Activated CD4-positive, alpha-beta T cell treated with anti-CD3 and anti-CD28 coated beads for 4 hours (primary cell): ENCODE results near the gene SMTNL2.
"Not testable (repeated sequence)": the region's sequence is repeated elsewhere in the genome, so short reads cannot be mapped to it uniquely, and the experiment has no call there.

Experiments used
- DNase-seq, 2 donors: peaks; one replicate each; pipeline ENCODE4 v3.0.0-alpha.2; 2020

Gene SMTNL2

DNA sequence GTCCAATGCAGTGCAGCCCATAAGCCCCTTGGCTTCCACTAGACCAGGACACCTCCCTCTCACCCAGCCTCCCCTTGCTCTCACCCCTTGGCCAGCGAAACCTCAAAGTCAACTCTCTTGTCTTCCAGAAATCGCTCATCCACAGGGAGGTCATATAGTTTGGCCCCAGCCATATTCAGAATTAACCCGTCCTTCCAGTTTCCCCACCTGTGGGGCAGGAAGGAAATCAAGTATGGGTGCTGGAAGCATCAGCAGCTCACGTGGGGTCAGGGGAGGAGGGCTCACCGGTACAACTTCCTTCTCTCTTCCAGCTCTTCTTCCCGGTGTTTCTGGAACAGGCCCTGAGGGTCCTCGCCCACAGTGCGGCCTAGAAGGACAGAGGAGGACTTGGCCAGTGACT lies 54.4 kb downstream of the SMTNL2 start:
- not testable (repeated sequence) for DNase-seq

DNA sequence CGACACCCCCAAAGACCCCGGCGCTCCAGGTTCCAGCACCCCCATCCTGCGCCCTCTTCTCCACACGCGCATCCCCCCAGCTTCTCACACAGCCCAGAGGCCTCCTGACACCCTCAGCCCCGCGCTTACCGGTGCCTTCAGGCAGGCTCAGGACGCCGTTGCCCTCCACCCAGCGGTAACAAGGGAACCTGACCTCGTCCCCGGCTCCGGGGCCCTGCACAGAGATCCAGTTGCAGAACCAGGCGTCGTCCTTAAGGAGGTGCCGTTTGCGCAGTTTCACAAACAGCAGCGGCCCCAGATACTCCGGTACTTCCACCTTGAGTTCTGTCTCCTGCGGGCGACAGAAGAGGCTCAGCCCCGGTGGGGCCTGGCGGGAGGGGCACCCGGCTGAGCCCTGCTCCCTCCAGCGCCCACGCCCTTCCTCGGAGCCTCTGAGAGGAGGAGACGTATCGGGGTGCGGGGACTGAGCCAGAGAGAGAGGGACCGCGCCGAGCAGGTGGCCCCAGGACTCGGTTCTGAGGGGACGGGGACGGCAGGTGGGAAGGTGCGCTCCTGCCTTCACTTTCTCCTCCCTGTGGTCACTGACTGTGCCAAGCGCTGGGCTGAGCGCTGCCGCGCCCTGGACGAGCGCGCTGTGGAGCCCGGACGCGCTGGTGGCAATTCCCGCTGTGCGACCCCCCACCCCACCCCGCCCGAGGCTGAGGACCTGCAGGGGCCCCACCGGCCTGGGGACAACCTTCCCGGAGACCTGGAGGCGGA lies 55.2 kb downstream of the SMTNL2 start:
- DNase-seq: not testable (repeated sequence)

DNA sequence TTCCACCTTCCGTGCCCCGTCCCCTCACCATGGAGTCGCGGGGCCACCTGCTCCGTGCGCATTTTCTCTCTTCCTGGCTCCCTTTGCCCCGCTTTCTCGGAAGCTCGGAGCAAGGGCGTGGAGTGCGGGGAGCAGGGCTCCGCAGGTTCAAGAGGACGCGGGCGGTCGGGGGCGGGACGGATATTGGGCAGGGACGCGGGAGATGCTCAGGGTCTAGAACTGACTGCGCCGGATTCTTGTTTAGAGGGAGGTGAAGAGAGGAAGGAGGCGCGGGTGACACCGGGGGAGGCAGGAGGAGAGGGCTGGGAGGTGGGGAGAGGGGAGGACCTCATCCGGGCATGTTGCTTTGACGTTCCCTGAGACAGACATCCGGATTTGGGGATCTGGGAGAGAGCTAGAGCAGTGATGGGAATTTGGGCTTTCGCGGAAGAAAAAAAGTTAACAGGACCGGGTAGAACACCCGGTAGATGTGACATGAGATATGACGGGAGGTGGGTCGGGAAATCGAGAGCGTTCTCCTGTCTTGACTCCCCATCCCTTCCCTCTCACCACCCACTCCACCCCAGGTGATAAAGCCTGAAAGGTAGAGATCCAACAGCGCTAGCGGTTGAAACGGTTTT lies 56.4 kb downstream of the SMTNL2 start:
- not testable (repeated sequence) for DNase-seq

DNA sequence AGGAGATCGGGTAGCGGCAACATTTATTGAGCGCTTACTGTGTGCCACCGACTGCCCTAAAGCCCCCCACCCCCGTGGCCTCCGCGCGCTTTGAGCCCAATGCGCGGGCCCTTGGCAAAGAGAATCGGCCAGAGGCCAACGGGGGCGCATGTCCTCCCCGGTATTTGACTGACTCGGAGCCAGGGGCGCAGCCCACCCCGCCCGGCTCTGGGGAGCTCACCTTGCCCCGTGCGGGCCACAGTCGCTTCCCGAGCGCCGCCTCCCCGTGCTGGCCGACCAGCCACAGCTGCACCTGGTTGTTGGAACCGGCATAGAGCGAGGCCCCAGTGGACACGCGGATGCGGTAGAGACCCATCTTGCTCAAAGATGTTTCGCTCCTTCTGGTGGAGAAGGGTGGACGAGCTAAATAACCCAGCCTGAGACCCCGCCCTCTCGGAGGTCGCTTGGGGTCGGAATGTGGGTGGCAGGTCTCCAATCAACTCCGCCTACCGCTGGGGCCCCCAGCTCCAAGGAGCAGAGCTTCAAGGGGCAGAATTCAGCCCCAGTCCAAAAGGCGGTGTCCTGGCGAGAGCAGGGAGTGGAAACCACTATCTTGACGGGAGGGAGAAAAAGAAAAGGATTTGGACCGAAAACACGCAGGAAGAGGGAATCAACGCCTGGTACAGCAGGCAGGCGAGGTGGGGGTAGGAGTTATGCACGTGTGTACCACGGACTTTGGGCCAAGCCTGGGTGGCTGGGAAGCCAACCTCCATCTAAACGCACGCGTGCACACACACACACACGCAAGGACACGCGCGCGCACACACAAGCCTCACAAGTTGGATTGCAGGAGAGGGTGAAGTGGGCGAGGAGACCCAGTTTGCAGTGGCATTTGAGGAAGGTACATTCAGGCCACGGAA lies 57.2 kb downstream of the SMTNL2 start, which contains the start of gene ALOX15:
TSS of gene ALOX15 (minus strand) at position 382 of the 899 bp plus-strand sequence. CDS start at position 355, 27 bp downstream.
- no peak for DNase-seq

DNA sequence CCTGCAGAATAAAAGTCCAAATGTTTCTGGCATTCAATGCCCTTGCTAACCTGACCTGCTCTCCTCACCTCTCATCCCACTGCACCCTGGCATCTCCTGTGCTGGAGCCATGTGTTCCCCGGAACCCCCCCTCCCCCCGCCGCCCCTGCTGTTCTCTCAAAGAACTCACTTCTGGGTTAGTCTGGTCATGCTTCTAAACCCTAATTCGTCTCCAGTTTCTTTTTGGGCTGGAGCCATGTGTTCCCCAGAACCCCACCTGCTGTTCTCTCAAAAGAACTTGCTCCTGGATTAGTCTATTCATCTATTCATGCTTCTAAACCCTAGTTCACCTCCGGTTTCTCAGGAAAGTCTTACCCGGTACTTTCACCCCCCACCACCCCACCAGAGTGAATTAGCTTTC lies 58.0 kb downstream of the SMTNL2 start:
- DNase-seq: no peak

DNA sequence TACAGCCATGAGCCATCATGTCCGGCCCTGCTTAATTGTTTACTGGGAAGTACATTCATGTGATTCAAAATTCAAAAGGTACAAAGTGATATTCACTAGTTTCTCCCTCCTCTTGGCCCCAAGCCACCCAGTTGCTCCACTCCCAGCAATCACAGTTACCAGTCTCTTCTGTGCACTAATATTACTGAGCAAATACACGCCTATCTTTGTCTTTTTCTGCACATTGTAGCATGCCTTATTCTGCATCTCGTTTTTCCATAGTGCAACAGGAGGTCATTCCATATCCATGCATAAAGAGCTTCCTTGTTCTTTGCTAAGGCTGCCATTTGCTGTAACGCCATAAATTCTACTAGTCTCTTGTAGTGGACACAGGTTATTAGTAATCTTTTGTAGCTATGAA lies 59.3 kb downstream of the SMTNL2 start:
- DNase-seq: no peak

DNA sequence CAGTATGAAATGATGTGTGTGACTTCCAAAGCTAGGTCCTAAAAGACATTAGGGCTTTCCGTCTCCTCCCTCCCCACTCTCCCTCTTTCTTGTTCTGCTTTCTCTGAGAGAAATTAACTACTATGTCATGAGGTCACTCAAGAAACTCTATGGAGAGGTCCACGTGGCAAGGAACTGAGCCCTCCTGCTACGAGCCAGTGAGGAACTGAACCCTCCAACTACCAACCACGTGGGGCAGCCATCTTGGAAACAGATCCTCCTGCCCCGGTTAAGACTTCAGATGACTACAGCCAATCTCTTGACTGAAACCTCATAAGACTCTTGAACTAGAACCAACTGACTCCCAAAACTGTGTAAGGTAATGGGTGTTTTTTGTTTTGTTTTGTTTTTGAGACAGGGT lies 61.3 kb downstream of the SMTNL2 start:
- DNase-seq: no peak

DNA sequence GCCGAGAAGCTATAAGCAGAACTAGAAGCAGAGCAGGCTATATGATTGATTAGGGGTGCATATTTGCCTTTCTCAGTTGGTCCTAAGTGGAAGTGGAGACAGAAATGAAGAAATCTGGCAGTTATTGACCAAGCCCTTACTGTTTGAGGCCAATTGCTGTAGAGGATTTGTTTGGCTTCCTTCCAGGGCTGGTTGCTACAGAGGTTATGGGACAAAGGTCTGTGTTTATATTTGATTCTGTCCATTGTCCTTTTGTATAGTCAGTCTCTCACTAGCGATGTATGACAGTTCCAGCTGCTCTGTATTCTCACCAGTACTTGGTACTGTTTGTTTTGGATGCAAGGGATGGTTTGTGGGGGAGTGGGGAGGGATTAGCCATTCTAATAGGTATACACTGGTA lies 64.4 kb downstream of the SMTNL2 start:
- no peak for DNase-seq

DNA sequence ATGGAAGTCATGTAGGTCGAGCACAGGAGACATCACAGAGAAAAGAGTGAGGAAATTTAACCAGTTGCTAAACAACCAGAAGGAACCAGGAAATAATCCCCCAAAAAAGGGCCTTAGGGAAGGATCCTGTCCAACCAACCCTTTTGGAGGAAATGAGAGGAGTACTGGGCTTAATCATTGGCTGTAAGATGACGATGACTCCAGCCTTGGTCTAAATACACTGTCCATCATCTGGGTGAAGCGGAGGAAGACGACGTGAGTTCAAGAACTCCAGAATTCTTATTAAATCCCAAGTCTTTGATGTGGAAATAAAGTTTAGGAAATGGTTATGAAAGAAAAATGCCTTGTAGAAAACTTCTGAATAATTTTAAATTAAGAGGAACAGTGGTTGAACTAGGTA lies 68.7 kb downstream of the SMTNL2 start:
- no peak for DNase-seq

DNA sequence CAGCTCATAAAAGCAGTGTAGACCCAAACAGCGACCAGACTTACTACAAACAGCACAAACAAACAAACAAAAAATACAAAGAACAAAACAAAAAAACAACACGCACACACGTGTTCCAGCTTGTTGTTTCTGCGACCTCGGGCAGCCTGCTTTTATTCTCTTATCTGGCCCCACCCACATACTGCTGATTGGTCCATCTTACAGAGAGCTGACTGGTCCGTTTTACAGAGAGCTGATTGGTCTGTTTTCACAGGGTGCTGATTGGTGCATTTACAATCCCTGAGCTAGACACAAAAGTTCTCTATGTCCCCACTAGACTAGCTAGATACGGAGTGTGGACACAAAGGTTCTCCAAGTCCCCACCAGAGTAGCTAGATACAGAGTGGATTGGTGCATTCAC lies 71.6 kb downstream of the SMTNL2 start:
- not testable (repeated sequence) for DNase-seq

DNA sequence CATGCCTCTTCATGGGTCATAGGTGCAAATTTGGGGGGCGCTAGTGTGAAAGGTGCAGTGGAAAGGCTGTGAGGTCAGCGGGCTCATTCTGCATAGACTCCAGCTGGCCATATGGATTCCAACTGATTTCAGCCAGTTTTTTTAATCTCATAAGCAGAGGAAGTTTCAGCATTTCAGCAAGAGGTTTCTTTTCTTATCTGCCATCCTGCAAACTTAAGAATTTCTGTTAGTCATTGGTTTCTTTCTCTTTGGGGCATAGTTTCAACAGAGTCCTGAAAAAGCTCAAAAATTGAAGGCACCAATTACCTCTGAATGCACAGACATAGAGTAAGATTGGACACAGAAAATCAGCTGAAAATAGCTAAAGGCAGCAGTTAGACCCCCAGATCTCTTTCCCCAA lies 73.3 kb downstream of the SMTNL2 start:
- no peak for DNase-seq
